Neuronal stem cell (in vitro differentiated cells): ENCODE measurements around the gene IFITM2.

Experiments used
- DNase-seq: peaks from one replicate; pipeline ENCODE4 v3.0.0-alpha.2; 2013; ENCODE audit warnings: low spot score
- H2AFZ ChIP-seq: one replicate; pipeline ENCODE4 v1.6.1; 2013; ENCODE audit warnings: mild to moderate bottlenecking, low read length, inconsistent platforms
- H2AK5ac ChIP-seq: 2 replicates; pipeline ENCODE4 v1.6.1; 2013; ENCODE audit warnings: low read depth, mild to moderate bottlenecking, inconsistent platforms, low read length, moderate library complexity, mixed read lengths
- H2BK120ac ChIP-seq: 2 replicates; pipeline ENCODE4 v1.6.1; 2013; ENCODE audit warnings: low read depth, mild to moderate bottlenecking, inconsistent platforms, low read length, moderate library complexity, mixed read lengths
- H2BK12ac ChIP-seq: one replicate; pipeline ENCODE4 v1.6.1; 2013; ENCODE audit warnings: low read length, inconsistent platforms
- H2BK15ac ChIP-seq: 2 replicates; pipeline ENCODE4 v1.6.1; 2013; ENCODE audit warnings: mild to moderate bottlenecking, low read length, inconsistent platforms, mixed read lengths
- H2BK5ac ChIP-seq: one replicate; pipeline ENCODE4 v1.6.1; 2013; ENCODE audit warnings: inconsistent platforms, mild to moderate bottlenecking, low read length, moderate library complexity
- H3K14ac ChIP-seq: one replicate; pipeline ENCODE4 v1.6.1; 2013; ENCODE audit warnings: low read length, inconsistent platforms
- H3K18ac ChIP-seq: 2 replicates; pipeline ENCODE4 v1.6.1; 2013; ENCODE audit warnings: low read length, inconsistent platforms
- H3K23ac ChIP-seq: 2 replicates; pipeline ENCODE4 v1.6.1; 2013; ENCODE audit warnings: low read depth, mild to moderate bottlenecking, mixed read lengths, low read length, inconsistent platforms; ENCODE audit not compliant: poor library complexity
- H3K27ac ChIP-seq: replicated peaks from 3 replicates; pipeline ENCODE4 v1.5.1; 2013; ENCODE audit warnings: low read length, inconsistent platforms
- H3K27me3 ChIP-seq, 3 experiments: 2 replicates each; pipeline ENCODE4 v1.6.1; 2013; ENCODE audit warnings: low read length in 3 of 3, mild to moderate bottlenecking in 2 of 3, inconsistent platforms in 1 of 3, low read depth in 1 of 3, mixed read lengths in 1 of 3, moderate library complexity in 1 of 3; ENCODE audit not compliant: control insufficient read depth in 3 of 3, insufficient read depth in 3 of 3
- H3K36me3 ChIP-seq, 2 donors: replicated peaks in 1 of 2; 2 replicates each; pipeline ENCODE4 v1.6.1; 2013; ENCODE audit warnings: low read length in 2 of 2; ENCODE audit not compliant: control insufficient read depth in 2 of 2, insufficient read depth in 2 of 2
- H3K4ac ChIP-seq: 2 replicates; pipeline ENCODE4 v1.6.1; 2013; ENCODE audit warnings: inconsistent platforms, mild to moderate bottlenecking, low read length, moderate library complexity
- H3K4me1 ChIP-seq, 2 donors: 1 replicate in 1 of 2; 2 replicates in 1 of 2; pipeline ENCODE4 v1.6.1; 2013; ENCODE audit warnings: low read length in 2 of 2, low read depth in 1 of 2; ENCODE audit not compliant: control insufficient read depth in 2 of 2, insufficient read depth in 1 of 2
- H3K4me2 ChIP-seq: one replicate; pipeline ENCODE4 v1.6.1; 2013; ENCODE audit warnings: mild to moderate bottlenecking, low read length, inconsistent platforms; ENCODE audit not compliant: insufficient read depth, poor library complexity, severe bottlenecking
- H3K4me3 ChIP-seq, 2 donors: 2 replicates each; pipeline ENCODE4 v1.5.1; 2013; ENCODE audit warnings: low read length in 2 of 2, mild to moderate bottlenecking in 2 of 2, inconsistent platforms in 1 of 2, moderate library complexity in 1 of 2
- H3K79me1 ChIP-seq: one replicate; pipeline ENCODE4 v1.6.1; 2013; ENCODE audit warnings: low read depth, mild to moderate bottlenecking, inconsistent platforms, low read length, moderate library complexity
- H3K9ac ChIP-seq: one replicate; pipeline ENCODE4 v1.6.1; 2013; ENCODE audit warnings: mild to moderate bottlenecking, low read depth, low read length, inconsistent platforms; ENCODE audit not compliant: poor library complexity
- H3K9me3 ChIP-seq, 2 donors: replicated peaks in 1 of 2; 2 replicates each; pipeline versions ENCODE3 to v1.6.1; 2013; ENCODE audit warnings: low read length in 2 of 2, mild to moderate bottlenecking in 2 of 2, inconsistent platforms in 1 of 2, low read depth in 1 of 2, mixed read lengths in 1 of 2, moderate library complexity in 1 of 2; ENCODE audit not compliant: control insufficient read depth in 2 of 2, insufficient read depth in 1 of 2
- H4K8ac ChIP-seq: one replicate; pipeline ENCODE4 v1.6.1; 2013; ENCODE audit warnings: low read depth, mild to moderate bottlenecking, inconsistent platforms, low read length, moderate library complexity
- H4K91ac ChIP-seq: one replicate; pipeline ENCODE4 v1.6.1; 2013; ENCODE audit warnings: low read length, low read depth, mild to moderate bottlenecking, inconsistent platforms; ENCODE audit not compliant: poor library complexity
- WGBS, 2 donors: extraction: QIAGEN DNeasy Blood & Tissue Kit; methylation state at CpG; one replicate each; pipeline ENCODE4 v1.1.7; 2013; ENCODE audit warnings: missing lambda C conversion rate in 2 of 2, mixed read lengths in 1 of 2; ENCODE audit not compliant: insufficient read length in 2 of 2, insufficient replicate concordance in 1 of 2; ENCODE audit errors: extremely low coverage in 2 of 2; 5-methylcytosine and 5-hydroxymethylcytosine counted together

IFITM2 gene

DNA sequence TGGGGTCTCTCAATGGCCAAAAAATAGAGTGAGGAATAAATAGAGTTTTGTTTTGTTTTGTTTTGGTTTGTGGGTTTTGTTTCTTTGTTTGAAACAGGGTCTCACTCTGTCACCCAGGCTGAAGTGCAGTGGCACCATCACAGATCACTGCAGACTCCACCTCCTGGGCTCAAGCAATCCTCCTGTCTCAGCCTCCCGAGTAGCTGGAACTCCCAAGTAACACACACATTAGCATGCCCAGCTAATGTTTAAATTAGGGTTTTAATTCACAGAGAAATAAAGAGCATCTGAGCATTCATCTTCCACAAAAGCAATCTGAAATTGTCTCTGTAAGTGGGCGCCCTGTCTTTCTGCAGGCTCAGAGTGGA lies 22.3 kb downstream of the IFITM2 start:
- peaks cover 15 to 27% of the 10 kb centered on the region in 2 donors for H3K4me1 ChIP-seq
- no peak overlapping the region for H3K27ac ChIP-seq
- no CpG with 5 or more reads among the region's 2 CpGs for WGBS, 2 donors
- H3K9ac ChIP-seq, result no peak overlapping the region
- H2AK5ac ChIP-seq, result peak overlapping the region; percentile 96
- H3K36me3 ChIP-seq, result no peaks in the 10 kb centered on the region
- H2BK15ac ChIP-seq, result peak overlapping the region; percentile 91
- no peak overlapping the region for H3K18ac ChIP-seq
- H2BK12ac ChIP-seq, result peak overlapping the region; percentile 67
- H3K4ac ChIP-seq, result no peak overlapping the region
- H2BK120ac ChIP-seq, result no peak overlapping the region
- DNase-seq, result no peak
- no peak overlapping the region for H3K14ac ChIP-seq
- H2BK5ac ChIP-seq, result peak overlapping the region; percentile 95
- H3K79me1 ChIP-seq, result no peaks in the 10 kb centered on the region
- no peak overlapping the region for H3K4me3 ChIP-seq
- H2AFZ ChIP-seq, result no peak overlapping the region
- no peak overlapping the region for H3K23ac ChIP-seq
- H4K8ac ChIP-seq, result no peak overlapping the region
- H3K27me3 ChIP-seq, result no peaks in the 10 kb centered on the region
- H3K4me2 ChIP-seq, result no peak overlapping the region
- H3K9me3 ChIP-seq, result peaks cover 3 to 18% of the 10 kb centered on the region in 2 donors
- H4K91ac ChIP-seq, result no peak overlapping the region

DNA sequence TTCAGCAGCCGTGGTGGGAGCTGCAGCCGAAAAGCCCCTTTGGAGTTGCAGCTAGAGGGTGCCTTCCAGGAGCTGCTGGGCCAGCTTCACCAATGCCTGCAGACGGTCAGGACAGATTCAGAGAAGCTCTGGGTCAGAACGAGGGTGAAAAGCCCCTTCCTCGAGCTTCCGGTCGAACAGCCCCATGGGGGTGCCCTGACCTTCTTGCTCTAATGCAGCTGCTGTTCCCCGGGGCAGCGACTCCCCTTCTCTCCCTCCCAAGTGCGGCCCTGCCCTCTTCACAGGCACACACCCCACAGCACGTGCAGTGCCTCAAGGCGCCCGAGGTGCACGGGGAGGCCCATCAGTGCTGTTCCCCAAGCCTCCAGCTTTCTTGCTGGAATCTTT lies 22.7 kb downstream of the IFITM2 start:
- H3K4me3 ChIP-seq, result no peak overlapping the region
- H3K14ac ChIP-seq, result peak overlapping the region; percentile 67
- no peak overlapping the region for H4K8ac ChIP-seq
- peak overlapping the region; percentile 95 for H2BK5ac ChIP-seq
- H2AK5ac ChIP-seq, result peak overlapping the region; percentile 96
- DNase-seq, result no peak
- peak overlapping the region; percentile 67 for H2BK12ac ChIP-seq
- H3K18ac ChIP-seq, result peak overlapping the region; percentile 12
- peaks cover 3 to 18% of the 10 kb centered on the region in 2 donors for H3K9me3 ChIP-seq
- H3K9ac ChIP-seq, result no peak overlapping the region
- H2BK15ac ChIP-seq, result peak overlapping the region; percentile 91
- H3K79me1 ChIP-seq, result no peaks in the 10 kb centered on the region
- no CpG with 5 or more reads among the region's 14 CpGs for WGBS, 2 donors
- H3K23ac ChIP-seq, result peak overlapping the region; percentile 46
- H2AFZ ChIP-seq, result no peak overlapping the region
- no peaks in the 10 kb centered on the region for H3K36me3 ChIP-seq
- H3K4me1 ChIP-seq, result peaks cover 16 to 28% of the 10 kb centered on the region in 2 donors
- no peak overlapping the region for H3K27ac ChIP-seq
- H3K4ac ChIP-seq, result no peak overlapping the region
- H3K4me2 ChIP-seq, result no peak overlapping the region
- H3K27me3 ChIP-seq, result no peaks in the 10 kb centered on the region
- H4K91ac ChIP-seq, result peak overlapping the region; percentile 95
- no peak overlapping the region for H2BK120ac ChIP-seq

DNA sequence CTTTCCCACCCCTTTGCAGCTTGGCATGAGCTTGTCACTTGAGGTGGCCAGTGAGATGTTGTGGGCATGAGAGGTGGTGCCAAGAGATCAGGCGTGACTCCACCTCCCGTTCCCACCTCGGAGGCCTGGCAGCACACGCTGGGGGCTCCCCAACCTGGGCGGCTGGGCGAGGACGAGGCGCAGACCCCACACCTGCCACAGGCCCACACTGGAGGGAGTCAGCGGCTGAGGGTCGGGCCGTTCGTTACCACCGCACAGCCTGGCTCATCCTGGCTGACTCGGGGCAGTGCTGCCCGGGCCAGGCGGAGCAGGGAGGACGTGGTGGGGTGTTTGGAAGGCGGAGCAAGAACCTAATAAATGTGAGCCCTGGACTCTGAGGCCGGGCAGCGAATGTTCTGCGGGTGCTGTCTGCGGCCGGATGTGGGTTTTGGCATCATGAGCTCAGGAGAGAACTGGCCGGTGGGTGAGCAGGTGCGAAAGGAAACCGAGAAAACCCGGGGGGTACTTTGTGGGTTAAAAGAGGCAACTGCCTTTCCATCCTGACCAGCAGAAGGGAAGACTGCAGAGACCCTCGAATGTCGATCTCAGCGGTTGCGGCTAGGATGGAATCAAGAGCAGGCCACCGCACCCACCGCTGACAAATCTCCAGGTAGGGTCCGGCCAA lies 23.2 kb downstream of the IFITM2 start:
- Histone ChIP-seq H3K4me2 (no peak overlapping the region), H2AFZ (no peak overlapping the region), H2AK5ac (peak overlapping the region; percentile 96), H3K27ac (no peak overlapping the region), H3K14ac (peak overlapping the region; percentile 67), H2BK15ac (peak overlapping the region; percentile 91), H3K27me3 (no peaks in the 10 kb centered on the region), H4K91ac (peak overlapping the region; percentile 95), H3K4ac (no peak overlapping the region), H3K36me3 (no peaks in the 10 kb centered on the region), H3K9me3 (peaks cover 3 to 18% of the 10 kb centered on the region in 2 donors), H3K4me3 (no peak overlapping the region), H3K79me1 (no peaks in the 10 kb centered on the region), H3K4me1 (peaks cover 21 to 30% of the 10 kb centered on the region in 2 donors), H3K9ac (no peak overlapping the region), H3K18ac (peak overlapping the region; percentile 12), H2BK12ac (peak overlapping the region; percentile 67), H2BK120ac (no peak overlapping the region), H3K23ac (peak overlapping the region; percentile 46), H2BK5ac (peak overlapping the region; percentile 95), H4K8ac (no peak overlapping the region)
- WGBS, 2 donors, result no CpG with 5 or more reads among the region's 34 CpGs
- DNase-seq, result no peak

DNA sequence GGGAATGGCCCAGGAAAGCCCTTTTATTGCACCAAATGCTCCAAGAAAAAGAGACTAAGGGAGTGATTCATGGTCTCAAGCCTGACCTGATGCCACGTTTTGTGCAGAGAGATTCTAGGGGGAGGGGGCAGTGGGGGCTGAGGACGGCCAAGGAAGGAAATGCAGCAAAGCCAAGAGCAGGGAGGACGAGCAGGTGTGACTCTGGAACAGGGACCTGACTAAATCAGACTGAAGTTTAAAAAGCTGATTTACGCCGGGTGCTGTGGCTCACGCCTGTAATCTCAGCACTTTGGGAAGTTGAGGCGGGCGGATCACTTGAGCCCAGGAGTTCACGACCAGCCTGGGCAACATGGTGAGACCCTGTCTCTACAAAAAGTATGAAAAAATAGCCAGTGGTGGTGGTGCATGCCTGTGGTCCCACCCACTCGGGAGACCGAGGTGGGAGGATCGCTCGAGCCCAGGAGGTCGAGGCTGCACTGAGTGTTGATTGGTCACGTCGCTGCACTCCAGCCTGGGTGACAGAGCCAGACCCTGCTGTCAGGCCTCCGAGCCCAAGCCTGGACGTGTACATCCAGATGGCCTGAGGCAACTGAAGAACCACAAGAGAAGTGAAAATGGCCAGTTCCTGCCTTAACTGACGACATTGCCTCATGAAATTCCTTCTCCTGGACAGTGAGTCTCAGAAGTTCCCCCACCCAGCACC lies 23.9 kb downstream of the IFITM2 start:
- Histone ChIP-seq H3K36me3 (no peaks in the 10 kb centered on the region), H3K4me2 (no peak overlapping the region), H2BK12ac (peak overlapping the region; percentile 67), H2AK5ac (peak overlapping the region; percentile 96), H3K18ac (peak overlapping the region; percentile 64), H3K27ac (no peak overlapping the region), H2AFZ (no peak overlapping the region), H3K4me1 (peaks cover 26 to 33% of the 10 kb centered on the region in 2 donors), H3K9me3 (peaks cover 3 to 18% of the 10 kb centered on the region in 2 donors), H2BK5ac (peak overlapping the region; percentile 95), H3K27me3 (no peaks in the 10 kb centered on the region), H2BK15ac (peak overlapping the region; percentile 91), H3K14ac (no peak overlapping the region), H3K4me3 (no peak overlapping the region), H3K23ac (no peak overlapping the region), H3K9ac (no peak overlapping the region), H4K91ac (no peak overlapping the region), H4K8ac (no peak overlapping the region), H3K79me1 (no peaks in the 10 kb centered on the region), H2BK120ac (no peak overlapping the region), H3K4ac (no peak overlapping the region)
- no peak for DNase-seq
- WGBS, 2 donors, result no CpG with 5 or more reads among the region's 19 CpGs
